HepG2 (cell line): ENCODE measurements around the gene GNG4. TPM values are rescaled to one million over a fixed set of nuclear protein-coding genes. Genes with fewer than 3 reads are reported as not detected.

Experiments
- DDIT3 ChIP-seq: sonication (generic); formaldehyde crosslinking; IDR thresholded peaks from 2 replicates; pipeline ENCODE4 v1.4.0; 2020; ENCODE audit warnings: mild to moderate bottlenecking, missing genetic modification reagents
- GLI4 ChIP-seq: sonication (generic); formaldehyde crosslinking; IDR thresholded peaks from 2 replicates; pipeline ENCODE4 v1.5.1; 2020; ENCODE audit warnings: missing genetic modification reagents, mild to moderate bottlenecking, moderate library complexity, borderline replicate concordance
- HDAC1 ChIP-seq: sonication (generic); formaldehyde crosslinking; IDR thresholded peaks from 2 replicates; pipeline ENCODE4 v1.5.1; 2020; ENCODE audit warnings: mild to moderate bottlenecking, missing genetic modification reagents
- KDM3A ChIP-seq: IDR thresholded peaks from 2 replicates; pipeline ENCODE4 v1.6.1; 2018; ENCODE audit warnings: low read depth, missing compliant biosample characterization
- MLXIP ChIP-seq: sonication (generic); formaldehyde crosslinking; IDR thresholded peaks from 2 replicates; pipeline ENCODE4 v1.9.0; 2021; ENCODE audit warnings: missing genetic modification reagents, borderline replicate concordance
- MXD4 ChIP-seq: IDR thresholded peaks from 2 replicates; pipeline ENCODE4 v1.6.1; 2016; ENCODE audit warnings: mild to moderate bottlenecking, missing biosample characterization, missing genetic modification reagents
- SKI ChIP-seq: fragments of 450-650 bp; IDR thresholded peaks from one replicate; pipeline ENCODE4 v1.6.1; 2018; ENCODE audit warnings: mild to moderate bottlenecking; ENCODE audit not compliant: partially characterized antibody
- TOPORS ChIP-seq: sonication (generic); formaldehyde crosslinking; IDR thresholded peaks from 2 replicates; pipeline ENCODE4 v1.8.0; 2023; ENCODE audit warnings: mild to moderate bottlenecking, missing genetic modification reagents
- ZNF282 ChIP-seq: fragments of 450-650 bp; IDR thresholded peaks from 2 replicates; pipeline ENCODE4 v1.6.1; 2018; ENCODE audit not compliant: partially characterized antibody
- ZNF362 ChIP-seq: sonication (generic); formaldehyde crosslinking; IDR thresholded peaks from 2 replicates; pipeline ENCODE4 v1.4.0; 2020; ENCODE audit warnings: missing genetic modification reagents, mild to moderate bottlenecking, borderline replicate concordance
- ZNF510 ChIP-seq: sonication (generic); formaldehyde crosslinking; IDR thresholded peaks from 2 replicates; pipeline ENCODE4 v1.4.0; 2020; ENCODE audit warnings: low read depth, mild to moderate bottlenecking, missing genetic modification reagents
- ZNF619 ChIP-seq: sonication (generic); formaldehyde crosslinking; IDR thresholded peaks from 2 replicates; pipeline ENCODE4 v1.4.0; 2020; ENCODE audit warnings: mild to moderate bottlenecking, missing genetic modification reagents
- ZNF761 ChIP-seq: sonication (generic); formaldehyde crosslinking; conservative IDR thresholded peaks from 2 replicates; pipeline ENCODE4 v1.4.0; 2020; ENCODE audit warnings: mild to moderate bottlenecking, missing genetic modification reagents
- polyA plus RNA-seq, 8 experiments: library from polyadenylated mRNA; depleted of rRNA in 3 of 8; stranded (reverse) in 7 of 8; unstranded in 1 of 8; fragments of >200 nt; fragmentation: Illumina TruSeq in 4 of 8; extraction: Trizol in 4 of 8; gene quantifications; 2 replicates each; pipeline versions ENCODE4 v1.2.1 to v1.2.3, GENCODE V29; 2011 to 2016; ENCODE audit warnings: low read depth in 4 of 8, missing spikeins in 1 of 8, mixed read lengths in 1 of 8; ENCODE audit not compliant: insufficient read depth in 1 of 8
- total RNA-seq, 5 experiments: library from RNA; depleted of rRNA; stranded (reverse); fragments of >200 nt; fragmentation: Illumina TruSeq; extraction: Trizol; gene quantifications; 2 replicates each; pipeline ENCODE4 v1.2.3, GENCODE V29; 2016; ENCODE audit warnings: low read depth in 1 of 5
- TF ChIP-seq, protein P1 (sequence below): sonication (generic); formaldehyde crosslinking; IDR thresholded peaks from 2 replicates; pipeline ENCODE4 v1.4.0; 2020; ENCODE audit warnings: mild to moderate bottlenecking, low read depth, missing genetic modification reagents
- TF ChIP-seq, protein P2 (sequence below): sonication (generic); formaldehyde crosslinking; IDR thresholded peaks from 2 replicates; pipeline ENCODE4 v1.5.1; 2020; ENCODE audit warnings: mild to moderate bottlenecking, missing genetic modification reagents, borderline replicate concordance
- TF ChIP-seq, protein P3 (sequence below): sonication (generic); formaldehyde crosslinking; IDR thresholded peaks from 2 replicates; pipeline ENCODE4 v1.5.0; 2020; ENCODE audit warnings: missing genetic modification reagents, mild to moderate bottlenecking, borderline replicate concordance

Gene GNG4
- total and polyA plus RNA-seq, 2 of the 13 experiments (the other 11 are each of a cell fraction or from before 2014, with no cell fraction given) = 27.1 to 69.5 TPM

DNA sequence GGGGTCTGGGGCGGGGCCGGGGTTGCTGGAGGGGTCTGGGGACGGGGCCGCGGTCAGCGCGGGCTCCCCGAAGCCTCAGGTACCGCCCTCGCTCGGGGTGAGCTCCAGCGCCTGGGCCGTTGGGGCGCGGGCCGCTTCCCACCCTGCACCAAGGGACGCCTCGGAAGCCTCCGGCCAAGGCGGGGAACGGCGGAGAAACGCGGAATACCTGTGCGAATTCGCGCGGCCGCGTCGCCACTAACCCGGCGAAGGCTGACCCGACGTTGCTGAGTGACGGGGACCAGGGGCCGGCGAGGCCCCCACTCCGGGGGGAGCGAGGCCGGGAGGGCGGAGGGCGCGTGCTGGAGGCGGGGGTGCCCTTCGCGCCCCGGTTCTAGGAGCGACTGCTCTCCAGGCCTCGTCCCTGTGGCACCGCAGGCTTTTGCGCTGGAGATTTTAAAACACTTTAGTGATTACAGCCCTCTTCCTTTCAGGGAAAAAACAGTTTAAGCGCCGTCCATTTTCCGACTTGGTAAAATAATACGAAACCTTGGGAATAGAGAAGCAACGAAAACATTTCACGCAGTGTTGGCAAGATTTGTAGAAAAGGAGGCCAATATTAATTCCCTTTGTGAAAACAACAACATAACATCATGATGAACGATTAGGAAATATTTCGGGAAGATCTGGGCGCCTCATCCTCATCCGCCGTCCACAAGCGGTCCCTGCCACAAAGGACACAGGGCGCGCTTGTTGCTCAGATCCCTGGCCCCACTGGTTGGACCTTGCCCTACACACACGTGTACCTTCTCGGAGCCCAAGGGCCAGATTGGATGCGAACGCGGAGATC is 971 bp upstream of the GNG4 start (continued):
- 0 out of 2 replicates have a peak, but pooled peaks have one; percentile 17 for TF ChIP-seq ZNF510
- TF ChIP-seq, protein P1, sequence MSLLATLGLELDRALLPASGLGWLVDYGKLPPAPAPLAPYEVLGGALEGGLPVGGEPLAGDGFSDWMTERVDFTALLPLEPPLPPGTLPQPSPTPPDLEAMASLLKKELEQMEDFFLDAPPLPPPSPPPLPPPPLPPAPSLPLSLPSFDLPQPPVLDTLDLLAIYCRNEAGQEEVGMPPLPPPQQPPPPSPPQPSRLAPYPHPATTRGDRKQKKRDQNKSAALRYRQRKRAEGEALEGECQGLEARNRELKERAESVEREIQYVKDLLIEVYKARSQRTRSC = no peak
- no peak for TF ChIP-seq MLXIP
- TF ChIP-seq MXD4 = peak; percentile 96; the same call in 1 of the 2 replicates
- TF ChIP-seq DDIT3 (CRISPR knock-in tag) = no peak
- TF ChIP-seq SKI = no peak
- no peak for TF ChIP-seq ZNF619 (CRISPR knock-in tag)
- TF ChIP-seq TOPORS (CRISPR knock-in tag) = peak; percentile 17; the same call in 1 of the 2 replicates
- TF ChIP-seq, protein P2, sequence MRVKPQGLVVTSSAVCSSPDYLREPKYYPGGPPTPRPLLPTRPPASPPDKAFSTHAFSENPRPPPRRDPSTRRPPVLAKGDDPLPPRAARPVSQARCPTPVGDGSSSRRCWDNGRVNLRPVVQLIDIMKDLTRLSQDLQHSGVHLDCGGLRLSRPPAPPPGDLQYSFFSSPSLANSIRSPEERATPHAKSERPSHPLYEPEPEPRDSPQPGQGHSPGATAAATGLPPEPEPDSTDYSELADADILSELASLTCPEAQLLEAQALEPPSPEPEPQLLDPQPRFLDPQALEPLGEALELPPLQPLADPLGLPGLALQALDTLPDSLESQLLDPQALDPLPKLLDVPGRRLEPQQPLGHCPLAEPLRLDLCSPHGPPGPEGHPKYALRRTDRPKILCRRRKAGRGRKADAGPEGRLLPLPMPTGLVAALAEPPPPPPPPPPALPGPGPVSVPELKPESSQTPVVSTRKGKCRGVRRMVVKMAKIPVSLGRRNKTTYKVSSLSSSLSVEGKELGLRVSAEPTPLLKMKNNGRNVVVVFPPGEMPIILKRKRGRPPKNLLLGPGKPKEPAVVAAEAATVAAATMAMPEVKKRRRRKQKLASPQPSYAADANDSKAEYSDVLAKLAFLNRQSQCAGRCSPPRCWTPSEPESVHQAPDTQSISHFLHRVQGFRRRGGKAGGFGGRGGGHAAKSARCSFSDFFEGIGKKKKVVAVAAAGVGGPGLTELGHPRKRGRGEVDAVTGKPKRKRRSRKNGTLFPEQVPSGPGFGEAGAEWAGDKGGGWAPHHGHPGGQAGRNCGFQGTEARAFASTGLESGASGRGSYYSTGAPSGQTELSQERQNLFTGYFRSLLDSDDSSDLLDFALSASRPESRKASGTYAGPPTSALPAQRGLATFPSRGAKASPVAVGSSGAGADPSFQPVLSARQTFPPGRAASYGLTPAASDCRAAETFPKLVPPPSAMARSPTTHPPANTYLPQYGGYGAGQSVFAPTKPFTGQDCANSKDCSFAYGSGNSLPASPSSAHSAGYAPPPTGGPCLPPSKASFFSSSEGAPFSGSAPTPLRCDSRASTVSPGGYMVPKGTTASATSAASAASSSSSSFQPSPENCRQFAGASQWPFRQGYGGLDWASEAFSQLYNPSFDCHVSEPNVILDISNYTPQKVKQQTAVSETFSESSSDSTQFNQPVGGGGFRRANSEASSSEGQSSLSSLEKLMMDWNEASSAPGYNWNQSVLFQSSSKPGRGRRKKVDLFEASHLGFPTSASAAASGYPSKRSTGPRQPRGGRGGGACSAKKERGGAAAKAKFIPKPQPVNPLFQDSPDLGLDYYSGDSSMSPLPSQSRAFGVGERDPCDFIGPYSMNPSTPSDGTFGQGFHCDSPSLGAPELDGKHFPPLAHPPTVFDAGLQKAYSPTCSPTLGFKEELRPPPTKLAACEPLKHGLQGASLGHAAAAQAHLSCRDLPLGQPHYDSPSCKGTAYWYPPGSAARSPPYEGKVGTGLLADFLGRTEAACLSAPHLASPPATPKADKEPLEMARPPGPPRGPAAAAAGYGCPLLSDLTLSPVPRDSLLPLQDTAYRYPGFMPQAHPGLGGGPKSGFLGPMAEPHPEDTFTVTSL (CRISPR knock-in tag) = no peak; the same call in 1 of the 2 replicates
- TF ChIP-seq HDAC1 (CRISPR knock-in tag) = peak; percentile 96
- peak; percentile 78; the same call in 1 of the 2 replicates for TF ChIP-seq KDM3A (CRISPR knock-in tag)
- no peak for TF ChIP-seq ZNF362 (CRISPR knock-in tag)
- TF ChIP-seq ZNF282 = no peak
- 0 out of 2 replicates have a peak, but pooled peaks have one; percentile 39 for TF ChIP-seq ZNF761 (CRISPR knock-in tag)
- TF ChIP-seq, protein P3, sequence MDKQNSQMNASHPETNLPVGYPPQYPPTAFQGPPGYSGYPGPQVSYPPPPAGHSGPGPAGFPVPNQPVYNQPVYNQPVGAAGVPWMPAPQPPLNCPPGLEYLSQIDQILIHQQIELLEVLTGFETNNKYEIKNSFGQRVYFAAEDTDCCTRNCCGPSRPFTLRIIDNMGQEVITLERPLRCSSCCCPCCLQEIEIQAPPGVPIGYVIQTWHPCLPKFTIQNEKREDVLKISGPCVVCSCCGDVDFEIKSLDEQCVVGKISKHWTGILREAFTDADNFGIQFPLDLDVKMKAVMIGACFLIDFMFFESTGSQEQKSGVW (CRISPR knock-in tag) = no peak
- TF ChIP-seq GLI4 (CRISPR knock-in tag) = peak; percentile 64; the same call in 1 of the 2 replicates
